Neural cell (in vitro differentiated cells): ENCODE results near the gene CDK5RAP2. TPM values are rescaled to one million over a fixed set of nuclear protein-coding genes. Genes with fewer than 3 reads are reported as not detected.

ENCODE experiments used
- H2AFZ ChIP-seq: fragments of 200-600, 300-800 bp; sonication (generic), shearing (Covaris generic); 2 replicates; pipeline ENCODE4 v1.6.0; 2014; ENCODE audit warnings: low read depth, mild to moderate bottlenecking, antibody characterized with exemption, low read length, moderate library complexity
- H3F3A ChIP-seq: fragments of 200-600 bp; shearing (Covaris generic); 2 replicates; pipeline ENCODE4 v1.6.1; 2016; ENCODE audit warnings: mild to moderate bottlenecking, moderate library complexity, mixed read lengths, antibody characterized with exemption, low read length; ENCODE audit not compliant: insufficient read depth, poor library complexity, severe bottlenecking
- H3K27ac ChIP-seq: fragments of 200-600, 300-800 bp; sonication (generic), shearing (Covaris generic); 2 replicates; pipeline ENCODE4 v1.5.1; 2014; ENCODE audit warnings: mild to moderate bottlenecking, low read length, moderate library complexity
- H3K27me3 ChIP-seq: fragments of 300-800, 200-600 bp; sonication (generic), shearing (Covaris generic); 2 replicates; pipeline ENCODE4 v1.6.0; 2014; ENCODE audit warnings: mild to moderate bottlenecking, low read depth, low read length, moderate library complexity; ENCODE audit not compliant: insufficient read depth
- H3K36me3 ChIP-seq: fragments of 300-800, 200-600 bp; sonication (generic), shearing (Covaris generic); 2 replicates; pipeline ENCODE4 v1.5.1; 2014; ENCODE audit warnings: mild to moderate bottlenecking, antibody characterized with exemption, low read length, moderate library complexity; ENCODE audit not compliant: insufficient read depth
- H3K4me2 ChIP-seq: fragments of 300-800, 200-600 bp; sonication (generic), shearing (Covaris generic); 2 replicates; pipeline ENCODE4 v1.6.0; 2014; ENCODE audit warnings: mild to moderate bottlenecking, low read length
- H3K4me3 ChIP-seq: fragments of 300-800, 200-600 bp; sonication (generic), shearing (Covaris generic); 2 replicates; pipeline ENCODE4 v1.5.1; 2014; ENCODE audit warnings: mild to moderate bottlenecking, low read length, moderate library complexity
- H3K79me2 ChIP-seq: fragments of 200-600 bp; shearing (Covaris generic); replicated peaks from 2 replicates; pipeline ENCODE4 v1.6.0; 2014; ENCODE audit warnings: mild to moderate bottlenecking, low read length, moderate library complexity; ENCODE audit not compliant: insufficient read depth
- H3K9ac ChIP-seq: fragments of 300-800, 200-600 bp; sonication (generic), shearing (Covaris generic); 2 replicates; pipeline ENCODE4 v1.6.1; 2016; ENCODE audit warnings: mild to moderate bottlenecking, low read length, mixed read lengths
- H3K9me2 ChIP-seq: fragments of 200-600 bp; shearing (Covaris generic); 2 replicates; pipeline ENCODE4 v1.6.1; 2016; ENCODE audit warnings: mild to moderate bottlenecking, low read length, mixed read lengths; ENCODE audit not compliant: insufficient read depth
- H3K9me3 ChIP-seq: fragments of 200-600, 300-800 bp; sonication (generic), shearing (Covaris generic); 2 replicates; pipeline ENCODE4 v1.6.1; 2016; ENCODE audit warnings: mild to moderate bottlenecking, mixed run types, low read length, moderate library complexity, mixed read lengths
- H4K20me1 ChIP-seq: fragments of 200-600 bp; shearing (Covaris generic); 2 replicates; pipeline ENCODE4 v1.6.1; 2016; ENCODE audit warnings: mild to moderate bottlenecking, mixed run types; ENCODE audit not compliant: insufficient read depth
- EP300 ChIP-seq: fragments of 450-650 bp; conservative IDR thresholded peaks from 2 replicates; pipeline ENCODE4 v1.6.1; 2014; ENCODE audit warnings: antibody characterized with exemption, mild to moderate bottlenecking, moderate library complexity; ENCODE audit not compliant: poor library complexity, severe bottlenecking
- EZH2 ChIP-seq: fragments of 200-600, 300-800 bp; shearing (Covaris generic), sonication (generic); IDR thresholded peaks from 2 replicates; pipeline ENCODE4 v1.6.1; 2014; ENCODE audit warnings: antibody characterized with exemption, low read length, borderline replicate concordance, mild to moderate bottlenecking; ENCODE audit not compliant: insufficient read depth, poor library complexity, severe bottlenecking
- MXI1 ChIP-seq: fragments of 450-650 bp; conservative IDR thresholded peaks from 2 replicates; pipeline ENCODE4 v1.6.1; 2014; ENCODE audit warnings: antibody characterized with exemption, mild to moderate bottlenecking; ENCODE audit not compliant: poor library complexity, severe bottlenecking
- POLR2AphosphoS5 ChIP-seq: IDR thresholded peaks from 2 replicates; pipeline ENCODE4 v1.6.1; 2012
- RAD21 ChIP-seq: fragments of 450-650 bp; conservative IDR thresholded peaks from 2 replicates; pipeline ENCODE4 v1.6.1; 2014; ENCODE audit warnings: antibody characterized with exemption, mild to moderate bottlenecking, moderate library complexity
- REST ChIP-seq: IDR thresholded peaks from 2 replicates; pipeline ENCODE4 v1.6.1; 2012; ENCODE audit warnings: borderline replicate concordance
- SMC3 ChIP-seq: fragments of 450-650 bp; conservative IDR thresholded peaks from 2 replicates; pipeline ENCODE4 v1.6.1; 2014; ENCODE audit warnings: antibody characterized with exemption, mild to moderate bottlenecking, moderate library complexity; ENCODE audit not compliant: poor library complexity
- TAF1 ChIP-seq: IDR thresholded peaks from 2 replicates; pipeline ENCODE4 v1.6.1; 2012; ENCODE audit warnings: low read depth
- polyA plus RNA-seq: library from polyadenylated mRNA; depleted of rRNA; stranded (reverse); fragments of >200 nt; gene quantifications from 2 replicates; pipeline ENCODE4 v1.2.3, GENCODE V29; 2014
- TF ChIP-seq, protein P1 (sequence below): fragments of 450-650 bp; IDR thresholded peaks from 2 replicates; pipeline ENCODE4 v1.5.1; 2014; ENCODE audit warnings: antibody characterized with exemption, mild to moderate bottlenecking, moderate library complexity; ENCODE audit not compliant: poor library complexity, severe bottlenecking

Gene CDK5RAP2
- polyA plus RNA-seq, 1 donor from 2014 or later: 43.3 TPM

- no peaks in the 10 kb centered on the region for H3K36me3 ChIP-seq
- H3K27ac ChIP-seq: no peak overlapping the region
- H3K9me3 ChIP-seq: no peaks in the 10 kb centered on the region
- TF ChIP-seq EZH2 (no peak), POLR2AphosphoS5 (no peak), MXI1 (no peak), RAD21 (no peak), TAF1 (no peak), REST (no peak), EP300 (no peak), SMC3 (no peak)
- TF ChIP-seq, protein P1, sequence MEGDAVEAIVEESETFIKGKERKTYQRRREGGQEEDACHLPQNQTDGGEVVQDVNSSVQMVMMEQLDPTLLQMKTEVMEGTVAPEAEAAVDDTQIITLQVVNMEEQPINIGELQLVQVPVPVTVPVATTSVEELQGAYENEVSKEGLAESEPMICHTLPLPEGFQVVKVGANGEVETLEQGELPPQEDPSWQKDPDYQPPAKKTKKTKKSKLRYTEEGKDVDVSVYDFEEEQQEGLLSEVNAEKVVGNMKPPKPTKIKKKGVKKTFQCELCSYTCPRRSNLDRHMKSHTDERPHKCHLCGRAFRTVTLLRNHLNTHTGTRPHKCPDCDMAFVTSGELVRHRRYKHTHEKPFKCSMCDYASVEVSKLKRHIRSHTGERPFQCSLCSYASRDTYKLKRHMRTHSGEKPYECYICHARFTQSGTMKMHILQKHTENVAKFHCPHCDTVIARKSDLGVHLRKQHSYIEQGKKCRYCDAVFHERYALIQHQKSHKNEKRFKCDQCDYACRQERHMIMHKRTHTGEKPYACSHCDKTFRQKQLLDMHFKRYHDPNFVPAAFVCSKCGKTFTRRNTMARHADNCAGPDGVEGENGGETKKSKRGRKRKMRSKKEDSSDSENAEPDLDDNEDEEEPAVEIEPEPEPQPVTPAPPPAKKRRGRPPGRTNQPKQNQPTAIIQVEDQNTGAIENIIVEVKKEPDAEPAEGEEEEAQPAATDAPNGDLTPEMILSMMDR: no peak
- no peaks in the 10 kb centered on the region for H4K20me1 ChIP-seq
- H3K4me2 ChIP-seq: no peak overlapping the region
- H3K9ac ChIP-seq: no peak overlapping the region
- no peaks in the 10 kb centered on the region for H3K79me2 ChIP-seq
- no peaks in the 10 kb centered on the region for H3K27me3 ChIP-seq
- no peak overlapping the region for H2AFZ ChIP-seq
- no peak overlapping the region for H3K4me3 ChIP-seq
- no peaks in the 10 kb centered on the region for H3F3A ChIP-seq
- H3K9me2 ChIP-seq: no peaks in the 10 kb centered on the region
Measured at GRCh38 chr9:120449566-120449965, 130.4 kb downstream of the CDK5RAP2 start.

- no peak for TF ChIP-seq POLR2AphosphoS5
- no peak for TF ChIP-seq SMC3
- no peak for TF ChIP-seq EP300
- TF ChIP-seq TAF1: no peak
- TF ChIP-seq EZH2: no peak
- TF ChIP-seq, protein P1: no peak
- TF ChIP-seq RAD21: no peak
- no peak for TF ChIP-seq MXI1
- TF ChIP-seq REST: no peak
- no peak overlapping the region for H3K27ac ChIP-seq
- no peak overlapping the region for H3K4me2 ChIP-seq
- no peak overlapping the region for H2AFZ ChIP-seq
- no peak overlapping the region for H3K4me3 ChIP-seq
- no peaks in the 10 kb centered on the region for H3K79me2 ChIP-seq
- no peaks in the 10 kb centered on the region for H3K36me3 ChIP-seq
- H3K9me2 ChIP-seq: no peaks in the 10 kb centered on the region
- H3K9ac ChIP-seq: no peak overlapping the region
- no peaks in the 10 kb centered on the region for H4K20me1 ChIP-seq
- H3K9me3 ChIP-seq: no peaks in the 10 kb centered on the region
- no peaks in the 10 kb centered on the region for H3K27me3 ChIP-seq
- H3F3A ChIP-seq: no peaks in the 10 kb centered on the region
Measured at GRCh38 chr9:120447959-120448500, 131.9 kb downstream of the CDK5RAP2 start.
